Ovary (tissue), 9 donors: ENCODE measurements around the gene ATP6V1F. TPM values are rescaled to one million over a fixed set of nuclear protein-coding genes. Genes with fewer than 3 reads are reported as not detected.

Source experiments
- DNase-seq, 5 donors: peaks; one replicate each; pipeline ENCODE4 v3.0.0-alpha.2; 2019 to 2020
- H3K27ac ChIP-seq, 2 donors: fragments of 200-600 bp; one replicate each; pipeline versions ENCODE4 v1.5.1 to v1.8.0; 2019 to 2022
- H3K27me3 ChIP-seq: fragments of 200-600 bp; one replicate; pipeline ENCODE4 v1.8.0; 2022
- H3K36me3 ChIP-seq: fragments of 200-600 bp; sonication (generic); one replicate; pipeline ENCODE4 v1.5.1; 2019
- H3K4me1 ChIP-seq: one replicate; pipeline ENCODE4 v1.8.1; 2013; ENCODE audit warnings: mild to moderate bottlenecking, moderate library complexity; ENCODE audit not compliant: insufficient read depth
- H3K4me3 ChIP-seq: fragments of 200-600 bp; sonication (generic); one replicate; pipeline ENCODE4 v1.5.1; 2017
- H3K9me3 ChIP-seq, 2 donors: fragments of 200-600 bp in 1 of 2; sonication (generic) in 1 of 2; one replicate each; pipeline versions ENCODE4 v1.5.1 to v1.8.1; 2013 to 2019; ENCODE audit warnings: mild to moderate bottlenecking in 1 of 2, moderate library complexity in 1 of 2
- CTCF ChIP-seq, 3 donors: fragments of 450-650 bp in 2 of 3; fragments of 200-600 bp in 1 of 3; IDR thresholded peaks; one replicate each; pipeline versions ENCODE4 v1.5.1 to v1.8.0; 2016 to 2022; ENCODE audit warnings: antibody characterized with exemption in 3 of 3, mild to moderate bottlenecking in 1 of 3
- EP300 ChIP-seq: sonication (generic); formaldehyde crosslinking; IDR thresholded peaks from one replicate; pipeline ENCODE4 v1.6.1; 2017; ENCODE audit warnings: antibody characterized with exemption
- POLR2A ChIP-seq: fragments of 450-650 bp; IDR thresholded peaks from one replicate; pipeline ENCODE4 v1.6.1; 2017; ENCODE audit warnings: antibody characterized with exemption, mild to moderate bottlenecking, moderate library complexity
- WGBS, 3 donors: extraction: QIAGEN DNeasy Blood & Tissue Kit in 1 of 3; methylation state at CpG; one replicate each; pipeline versions ENCODE4 v1.1.5 to v1.1.7; 2013 to 2017; 5-methylcytosine and 5-hydroxymethylcytosine counted together
- intact Hi-C, 4 donors: fragments of 100-400 bp; cut with DNase I; formaldehyde crosslinking; loops; one replicate each; pipeline versions ENCODE4 v1.11.0 to v1.15.1; 2022 to 2023
- polyA plus RNA-seq, 2 donors: library from polyadenylated mRNA; stranded (reverse); fragments of 200-250 nt in 1 of 2; fragments of 350-450 nt in 1 of 2; fragmentation: Illumina TruSeq in 1 of 2; extraction: RNeasy Lipid Tissue Mini Kit (QIAGEN cat#74804) in 1 of 2; gene quantifications; one replicate each; pipeline ENCODE4 v1.2.3, GENCODE V29; 2013 to 2014
- total RNA-seq, 7 donors: library from RNA; depleted of rRNA in 2 of 7; stranded (reverse); fragments of >200 nt in 2 of 7; fragmentation: NEBNext Ultra II Directional in 3 of 7; extraction: Animal tissue kit (Norgen Biotek cat#: 25700) in 3 of 7; gene quantifications; one replicate each; pipeline versions ENCODE4 v1.1.0 to v1.2.4, GENCODE V29; 2016 to 2023
- donor health status: DM: no; HTN: no; CAD: no; lungs with moderate emphysema.
- donor health status: DM: no; HTN: no; CAD: no.
- donor health status: Bipolar disorder and iron deficiency.
- donor health status: DM: yes; HTN: yes; CAD: no.
- donor health status: DM: no; HTN: no; CAD: no.
- donor health status: DM: yes; HTN: yes; CAD: no.

ATP6V1F gene
- total and polyA plus RNA-seq, 9 donors, result 57.3 to 128 (median 85.4) TPM

- no peak overlapping the region for H3K4me3 ChIP-seq
- H3K27me3 ChIP-seq, result no peaks in the 10 kb centered on the region
- no peak for DNase-seq
- intact Hi-C loops, result no loop called here
- WGBS, 3 donors, result 85 to 91% (median 86%) methylated on average over 4 of the region's 4 CpGs
- no peak overlapping the region for H3K27ac ChIP-seq
- peaks cover 10% of the 10 kb centered on the region for H3K4me1 ChIP-seq
- TF ChIP-seq CTCF (IDR thresholded peaks at IDR 0.05), result no peak
- TF ChIP-seq POLR2A, result no peak
- no peak for TF ChIP-seq EP300
- no peaks in the 10 kb centered on the region for H3K36me3 ChIP-seq
- H3K9me3 ChIP-seq, result no peaks in the 10 kb centered on the region
These were observed 4.6 kb downstream of the ATP6V1F start for GRCh38 chr7:128867241-128867640.

- DNase-seq, result no peak
- H3K27ac ChIP-seq, result no peak overlapping the region
- no peaks in the 10 kb centered on the region for H3K27me3 ChIP-seq
- no peaks in the 10 kb centered on the region for H3K36me3 ChIP-seq
- H3K9me3 ChIP-seq, result no peaks in the 10 kb centered on the region
- TF ChIP-seq EP300 (no peak), CTCF (IDR thresholded peaks at IDR 0.05) (no peak), POLR2A (no peak)
- H3K4me1 ChIP-seq, result peaks cover 9% of the 10 kb centered on the region
- H3K4me3 ChIP-seq, result no peak overlapping the region
- intact Hi-C loops, result no loop called here
- WGBS, 3 donors, result 73 to 80% (median 76%) methylated on average over 11 of the region's 11 CpGs
These were observed 5.4 kb downstream of the ATP6V1F start for GRCh38 chr7:128867842-128868623.

- TF ChIP-seq EP300 (no peak), POLR2A (no peak), CTCF (IDR thresholded peaks at IDR 0.05) (no peak)
- DNase-seq, result no peak
- H3K4me3 ChIP-seq, result peak overlapping the region; percentile 33
- H3K27me3 ChIP-seq, result no peaks in the 10 kb centered on the region
- no peaks in the 10 kb centered on the region for H3K9me3 ChIP-seq
- peaks cover 5% of the 10 kb centered on the region for H3K4me1 ChIP-seq
- H3K36me3 ChIP-seq, result no peaks in the 10 kb centered on the region
- H3K27ac ChIP-seq, result no peak overlapping the region
- intact Hi-C loops, result no loop called here
- 52 to 62% (median 56%) methylated on average over 13 of the region's 13 CpGs for WGBS, 3 donors
These were observed 6.0 kb downstream of the ATP6V1F start for GRCh38 chr7:128868624-128869137.

GRCh38 chr7:128869138-128869943 lies 6.7 kb downstream of the ATP6V1F start:
- Histone ChIP-seq H3K4me3 (peak overlapping the region; percentile 33), H3K9me3 (no peaks in the 10 kb centered on the region), H3K27me3 (no peaks in the 10 kb centered on the region), H3K36me3 (no peaks in the 10 kb centered on the region), H3K4me1 (peaks cover 4% of the 10 kb centered on the region), H3K27ac (no peak overlapping the region)
- DNase-seq, result peak in 4 of 5 donors; percentile 36 to 58 (median 45)
- no peak for TF ChIP-seq EP300
- peak in 1 of 3 donors; percentile 19 for TF ChIP-seq CTCF (IDR thresholded peaks at IDR 0.05)
- WGBS, 3 donors, result 1 to 2% (median 1%) methylated on average over 38 to 86 of the region's 86 CpGs
- intact Hi-C loops, result no loop called here
